G401 (cell line): Measurements from ENCODE around the gene KRTAP10-6. TPM values are rescaled to one million over a fixed set of nuclear protein-coding genes. Genes with fewer than 3 reads are reported as not detected.
"Not testable (repeated sequence)": the region's sequence is repeated elsewhere in the genome, so short reads cannot be mapped to it uniquely, and the experiment has no call there.

Experiments used
- DNase-seq: peaks from one replicate; pipeline ENCODE4 v3.0.0-alpha.2; 2015; ENCODE audit warnings: low spot score
- in situ Hi-C: cut with HindIII; loops from 2 replicates; pipeline ENCODE4 v1.10.0; 2016; ENCODE audit warnings: low sequenced_read_pairs, mixed read lengths
- total RNA-seq: library from RNA; depleted of rRNA; stranded (reverse); fragments of >200 nt; shearing (Covaris generic); gene quantifications from 2 replicates; pipeline ENCODE4 v1.2.3, GENCODE V29; 2014

The KRTAP10-6 gene
- total RNA-seq, 1 experiment from 2014 or later = not detected

- DNase-seq = no peak
- in situ Hi-C loops = no loop called here
Measured at GRCh38 chr21:44601596-44602462, 9.5 kb upstream of the KRTAP10-6 start.

DNA sequence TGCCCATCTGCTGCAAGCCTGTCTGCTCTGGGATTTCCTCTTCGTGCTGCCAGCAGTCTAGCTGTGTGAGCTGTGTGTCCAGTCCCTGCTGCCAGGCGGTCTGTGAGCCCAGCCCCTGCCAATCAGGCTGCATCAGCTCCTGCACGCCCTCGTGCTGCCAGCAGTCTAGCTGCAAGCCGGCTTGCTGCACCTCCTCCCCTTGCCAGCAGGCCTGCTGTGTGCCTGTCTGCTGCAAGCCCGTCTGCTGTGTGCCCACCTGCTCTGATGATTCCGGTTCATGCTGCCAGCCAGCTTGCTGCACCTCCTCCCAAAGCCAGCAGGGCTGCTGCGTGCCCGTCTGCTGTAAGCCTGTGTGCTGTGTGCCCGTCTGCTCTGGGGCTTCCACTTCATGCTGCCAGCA lies 8.8 kb upstream of the KRTAP10-6 start:
- peak; percentile 10 for DNase-seq
- in situ Hi-C loops = not testable (repeated sequence)

- in situ Hi-C loops, DNase-seq: not testable (repeated sequence)
Measured at GRCh38 chr21:44600118-44600978, 8.0 kb upstream of the KRTAP10-6 start, which contains the start of gene KRTAP10-7. TSS of gene KRTAP10-7 (plus strand) at chr21:44600597. CDS start at chr21:44600622, 25 bp downstream.

- in situ Hi-C loops = no loop called here
- no peak for DNase-seq
Measured at GRCh38 chr21:44599264-44600029, 7.1 kb upstream of the KRTAP10-6 start.

DNA sequence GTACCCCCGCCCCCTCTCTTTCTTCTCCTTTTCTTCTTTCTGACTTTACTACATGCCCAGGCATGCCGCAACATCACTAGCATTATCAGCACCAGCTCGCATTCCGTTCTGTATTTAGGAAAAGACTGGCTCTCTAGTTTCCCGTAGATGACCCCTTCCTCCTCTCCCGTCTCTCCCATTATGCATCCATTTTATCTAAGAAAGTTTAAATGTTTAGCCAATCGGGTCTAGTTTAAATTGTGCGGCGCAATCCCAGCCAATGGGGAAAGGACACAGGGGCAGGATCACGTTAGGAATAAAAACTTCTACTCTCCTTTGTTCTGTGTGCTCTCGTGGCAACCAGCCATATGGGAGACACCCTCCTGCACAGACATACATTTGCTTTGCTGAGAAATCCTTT lies 5.8 kb upstream of the KRTAP10-6 start:
- in situ Hi-C loops = no loop called here
- DNase-seq = no peak

GRCh38 chr21:44596068-44596725 lies 3.9 kb upstream of the KRTAP10-6 start:
- no peak for DNase-seq
- in situ Hi-C loops = no loop called here

DNA sequence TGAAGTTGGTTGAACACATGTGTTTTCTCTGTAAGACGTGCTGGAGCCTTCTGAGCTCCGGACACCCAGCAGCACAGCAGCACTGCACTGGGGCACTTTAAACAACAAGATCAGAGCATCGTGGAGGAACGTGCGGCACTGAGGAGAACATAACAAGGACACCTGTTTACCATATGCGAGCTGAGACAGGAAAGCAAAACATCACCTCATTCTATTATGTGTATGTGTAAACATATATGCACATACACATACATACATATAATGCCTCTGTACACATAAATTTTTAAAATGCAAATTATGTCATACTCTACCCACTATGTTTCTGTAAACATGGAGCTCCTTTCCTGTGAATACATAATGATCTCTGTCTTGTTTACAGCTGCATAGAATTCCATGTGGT lies 3.2 kb upstream of the KRTAP10-6 start:
- DNase-seq = no peak
- in situ Hi-C loops = no loop called here

DNA sequence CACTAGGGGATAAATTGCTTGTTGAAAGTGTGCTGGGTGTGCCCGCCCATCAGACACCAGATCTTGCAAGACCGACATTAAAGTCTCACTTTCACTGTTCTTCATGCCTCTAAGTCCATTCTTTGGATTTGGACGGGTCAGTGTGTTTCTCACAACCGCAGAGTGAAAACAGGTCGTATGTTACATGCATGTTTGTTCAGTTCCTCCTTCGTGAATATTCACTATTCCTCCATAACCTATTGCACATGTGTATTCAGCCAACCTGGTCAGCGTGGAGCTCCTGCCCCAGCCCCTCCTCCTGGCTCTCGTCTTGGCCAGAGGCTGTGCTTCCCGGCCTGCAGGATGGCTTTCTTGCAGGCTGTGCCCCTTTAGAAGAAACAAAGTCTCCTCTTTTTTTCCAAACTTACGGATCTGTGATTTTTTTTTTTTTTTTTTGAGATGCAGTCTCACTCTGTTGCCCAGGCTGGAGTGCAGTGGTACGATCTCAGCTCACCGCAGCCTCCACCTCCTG lies 2.2 kb upstream of the KRTAP10-6 start:
- DNase-seq = no peak
- in situ Hi-C loops = no loop called here

GRCh38 chr21:44593598-44594405 lies 1.5 kb upstream of the KRTAP10-6 start:
- in situ Hi-C loops = no loop called here
- DNase-seq = no peak

- in situ Hi-C loops = not testable (repeated sequence)
- peak; percentile 19 for DNase-seq
Measured at GRCh38 chr21:44591801-44592130, 539 bp downstream of the KRTAP10-6 start.

- peak; percentile 38 for DNase-seq
- in situ Hi-C loops = not testable (repeated sequence)
Measured at GRCh38 chr21:44590897-44591800, 1.2 kb downstream of the KRTAP10-6 start.

- in situ Hi-C loops = no loop called here
- DNase-seq = no peak
Measured at GRCh38 chr21:44590311-44590721, 2.0 kb downstream of the KRTAP10-6 start.

- no peak for DNase-seq
- in situ Hi-C loops = no loop called here
Measured at GRCh38 chr21:44589586-44590305, 2.6 kb downstream of the KRTAP10-6 start.

DNA sequence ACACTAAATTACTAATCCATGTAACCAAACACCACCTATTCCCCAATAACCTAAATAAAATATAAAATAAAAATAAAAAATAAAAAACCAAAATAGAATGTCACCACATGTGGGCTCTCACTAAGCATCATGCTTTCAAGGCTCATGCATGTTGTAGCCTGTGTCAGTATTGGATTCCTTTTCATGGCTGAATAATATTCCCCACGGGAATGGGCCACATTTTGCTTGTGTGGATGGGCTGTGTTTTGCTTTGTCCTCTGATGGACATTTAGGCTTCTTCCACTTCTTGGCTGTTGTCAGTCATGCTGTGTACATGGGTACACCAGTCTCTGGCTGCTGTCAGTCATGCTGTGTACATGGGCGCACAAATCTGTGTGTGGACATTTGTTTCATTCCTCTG lies 3.2 kb downstream of the KRTAP10-6 start:
- in situ Hi-C loops = no loop called here
- no peak for DNase-seq

- DNase-seq = no peak
- in situ Hi-C loops = no loop called here
Measured at GRCh38 chr21:44585892-44586291, 6.4 kb downstream of the KRTAP10-6 start.

DNA sequence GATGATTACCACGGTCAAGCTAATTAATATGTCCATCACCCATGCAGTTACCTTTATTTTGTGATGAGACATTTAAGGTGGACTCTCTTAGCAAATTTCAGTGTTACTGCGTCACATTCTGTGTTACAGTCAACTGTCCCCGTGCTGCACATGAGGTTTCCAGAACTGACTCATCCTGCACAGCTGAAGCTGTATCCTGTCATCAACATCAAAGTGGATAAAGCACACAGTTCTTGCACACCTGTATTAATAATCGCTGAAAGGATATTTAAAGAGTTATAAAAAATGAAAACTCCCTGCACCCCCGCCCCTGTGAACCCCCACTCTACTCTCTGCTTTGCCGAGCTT lies 8.5 kb downstream of the KRTAP10-6 start:
- no peak for DNase-seq
- in situ Hi-C loops = no loop called here
